ENCODE results near the gene SFTPD. TPM values are rescaled to one million over a fixed set of nuclear protein-coding genes. Genes with fewer than 3 reads are reported as not detected.
"Not testable (repeated sequence)": the region's sequence is repeated elsewhere in the genome, so short reads cannot be mapped to it uniquely, and the experiment has no call there.

Gene SFTPD
- not detected in 2 replicates for total RNA-seq

- intact Hi-C loops (cut with micrococcal nuclease) = no loop called here
Observed at GRCh38 chr10:79948976-79949722, at the start of gene SFTPD. Gene SFTPD (minus strand): TSS chr10:79949105. CDS start chr10:79946659, 2,446 bp downstream.

- intact Hi-C loops (cut with micrococcal nuclease) = no loop called here
Observed at GRCh38 chr10:79995979-79996634, 47.2 kb upstream of the SFTPD start.

GRCh38 chr10:79994556-79994955 lies 45.7 kb upstream of the SFTPD start:
- intact Hi-C loops (cut with micrococcal nuclease) = no loop called here

GRCh38 chr10:79988199-79988598 lies 39.3 kb upstream of the SFTPD start:
- intact Hi-C loops (cut with micrococcal nuclease) = not testable (repeated sequence)

GRCh38 chr10:79986661-79987060 lies 37.8 kb upstream of the SFTPD start:
- intact Hi-C loops (cut with micrococcal nuclease) = not testable (repeated sequence)

- intact Hi-C loops (cut with micrococcal nuclease) = no loop called here
Observed at GRCh38 chr10:79985481-79986072, 36.7 kb upstream of the SFTPD start.

GRCh38 chr10:79984851-79985250 lies 35.9 kb upstream of the SFTPD start:
- intact Hi-C loops (cut with micrococcal nuclease) = no loop called here

- intact Hi-C loops (cut with micrococcal nuclease) = no loop called here
Observed at GRCh38 chr10:79983286-79983909, 34.5 kb upstream of the SFTPD start.

GRCh38 chr10:79982861-79983260 lies 34.0 kb upstream of the SFTPD start:
- intact Hi-C loops (cut with micrococcal nuclease) = no loop called here

- intact Hi-C loops (cut with micrococcal nuclease) = no loop called here
Observed at GRCh38 chr10:79982362-79982800, 33.5 kb upstream of the SFTPD start.

GRCh38 chr10:79981450-79982361 lies 32.8 kb upstream of the SFTPD start:
- intact Hi-C loops (cut with micrococcal nuclease) = no loop called here

- intact Hi-C loops (cut with micrococcal nuclease) = no loop called here
Observed at GRCh38 chr10:79980711-79981110, 31.8 kb upstream of the SFTPD start.

GRCh38 chr10:79979976-79980687 lies 31.2 kb upstream of the SFTPD start:
- intact Hi-C loops (cut with micrococcal nuclease) = no loop called here

- intact Hi-C loops (cut with micrococcal nuclease) = no loop called here
Observed at GRCh38 chr10:79979310-79979975, 30.5 kb upstream of the SFTPD start.

GRCh38 chr10:79976999-79977398 lies 28.1 kb upstream of the SFTPD start:
- intact Hi-C loops (cut with micrococcal nuclease) = no loop called here

GRCh38 chr10:79970062-79970461 lies 21.2 kb upstream of the SFTPD start:
- intact Hi-C loops (cut with micrococcal nuclease) = no loop called here

GRCh38 chr10:79947787-79948424 lies 999 bp downstream of the SFTPD start:
- intact Hi-C loops (cut with micrococcal nuclease) = no loop called here

GRCh38 chr10:79947083-79947415 lies 1.9 kb downstream of the SFTPD start:
- intact Hi-C loops (cut with micrococcal nuclease) = no loop called here
